Ramos (cell line): ENCODE measurements around the gene MYO18B.
"Not testable (repeated sequence)": the region's sequence is repeated elsewhere in the genome, so short reads cannot be mapped to it uniquely, and the experiment has no call there.

Experiments
- in situ Hi-C: fragments of 300-500 bp; cut with MboI; formaldehyde crosslinking; loops from one replicate; pipeline ENCODE4 v1.14.3; 2022; ENCODE audit warnings: low sequenced_read_pairs; ENCODE audit not compliant: unreplicated experiment

Gene MYO18B, protein sequence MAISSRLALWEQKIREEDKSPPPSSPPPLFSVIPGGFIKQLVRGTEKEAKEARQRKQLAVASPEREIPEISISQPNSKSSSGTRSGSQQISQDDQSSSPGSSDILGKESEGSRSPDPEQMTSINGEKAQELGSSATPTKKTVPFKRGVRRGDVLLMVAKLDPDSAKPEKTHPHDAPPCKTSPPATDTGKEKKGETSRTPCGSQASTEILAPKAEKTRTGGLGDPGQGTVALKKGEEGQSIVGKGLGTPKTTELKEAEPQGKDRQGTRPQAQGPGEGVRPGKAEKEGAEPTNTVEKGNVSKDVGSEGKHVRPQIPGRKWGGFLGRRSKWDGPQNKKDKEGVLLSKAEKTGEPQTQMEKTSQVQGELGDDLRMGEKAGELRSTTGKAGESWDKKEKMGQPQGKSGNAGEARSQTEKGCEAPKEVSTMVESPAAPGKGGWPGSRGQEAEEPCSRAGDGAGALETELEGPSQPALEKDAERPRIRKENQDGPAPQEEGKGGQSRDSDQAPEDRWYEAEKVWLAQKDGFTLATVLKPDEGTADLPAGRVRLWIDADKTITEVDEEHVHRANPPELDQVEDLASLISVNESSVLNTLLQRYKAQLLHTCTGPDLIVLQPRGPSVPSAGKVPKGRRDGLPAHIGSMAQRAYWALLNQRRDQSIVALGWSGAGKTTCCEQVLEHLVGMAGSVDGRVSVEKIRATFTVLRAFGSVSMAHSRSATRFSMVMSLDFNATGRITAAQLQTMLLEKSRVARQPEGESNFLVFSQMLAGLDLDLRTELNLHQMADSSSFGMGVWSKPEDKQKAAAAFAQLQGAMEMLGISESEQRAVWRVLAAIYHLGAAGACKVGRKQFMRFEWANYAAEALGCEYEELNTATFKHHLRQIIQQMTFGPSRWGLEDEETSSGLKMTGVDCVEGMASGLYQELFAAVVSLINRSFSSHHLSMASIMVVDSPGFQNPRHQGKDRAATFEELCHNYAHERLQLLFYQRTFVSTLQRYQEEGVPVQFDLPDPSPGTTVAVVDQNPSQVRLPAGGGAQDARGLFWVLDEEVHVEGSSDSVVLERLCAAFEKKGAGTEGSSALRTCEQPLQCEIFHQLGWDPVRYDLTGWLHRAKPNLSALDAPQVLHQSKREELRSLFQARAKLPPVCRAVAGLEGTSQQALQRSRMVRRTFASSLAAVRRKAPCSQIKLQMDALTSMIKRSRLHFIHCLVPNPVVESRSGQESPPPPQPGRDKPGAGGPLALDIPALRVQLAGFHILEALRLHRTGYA (N-terminal part only)

GRCh38 chr22:25741692-25742626 is at the start of gene MYO18B:
MYO18B (plus strand) TSS chr22:25742188; CDS start chr22:25761093, 18,905 bp downstream.
- in situ Hi-C loops, result no loop called here

GRCh38 chr22:25692397-25693267 is 49.4 kb upstream of the MYO18B start:
- in situ Hi-C loops, result no loop called here

DNA sequence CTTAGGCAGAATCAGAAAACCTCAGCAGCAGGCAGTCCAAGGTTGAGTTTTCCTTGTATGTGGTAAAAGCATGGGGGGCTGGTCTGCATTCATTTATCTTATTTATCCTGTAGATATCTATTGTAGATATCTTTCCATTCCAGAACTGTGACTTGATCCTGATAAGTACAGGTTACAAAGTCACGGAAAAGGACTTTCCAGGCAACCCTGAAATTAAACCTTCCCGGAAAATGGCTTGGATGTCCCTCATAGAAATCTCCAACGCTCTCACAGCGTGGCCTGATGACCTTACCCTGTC is 48.8 kb upstream of the MYO18B start:
- in situ Hi-C loops, result no loop called here

- in situ Hi-C loops, result no loop called here
These were observed 47.6 kb upstream of the MYO18B start for GRCh38 chr22:25694196-25694907.

GRCh38 chr22:25695146-25695545 is 46.8 kb upstream of the MYO18B start:
- in situ Hi-C loops, result no loop called here

DNA sequence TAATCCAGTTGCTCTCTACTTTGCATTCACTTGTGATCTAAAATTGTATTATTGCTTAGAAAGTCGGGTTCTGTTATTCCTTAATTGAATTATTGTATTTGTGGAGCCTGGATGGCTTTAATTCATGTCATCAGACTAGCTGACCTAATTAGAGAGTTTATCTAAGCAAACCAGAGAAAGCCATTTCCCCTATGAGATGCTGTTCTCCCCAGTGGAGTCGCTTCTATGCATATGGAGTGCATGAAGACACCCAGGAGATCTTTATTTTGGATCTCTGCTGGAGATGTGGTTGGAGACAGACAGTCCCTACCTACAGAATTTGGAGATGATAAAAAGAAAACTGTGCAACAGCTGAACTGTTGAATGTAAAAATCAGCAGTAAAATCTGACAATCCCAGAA is 45.2 kb upstream of the MYO18B start:
- in situ Hi-C loops, result no loop called here

DNA sequence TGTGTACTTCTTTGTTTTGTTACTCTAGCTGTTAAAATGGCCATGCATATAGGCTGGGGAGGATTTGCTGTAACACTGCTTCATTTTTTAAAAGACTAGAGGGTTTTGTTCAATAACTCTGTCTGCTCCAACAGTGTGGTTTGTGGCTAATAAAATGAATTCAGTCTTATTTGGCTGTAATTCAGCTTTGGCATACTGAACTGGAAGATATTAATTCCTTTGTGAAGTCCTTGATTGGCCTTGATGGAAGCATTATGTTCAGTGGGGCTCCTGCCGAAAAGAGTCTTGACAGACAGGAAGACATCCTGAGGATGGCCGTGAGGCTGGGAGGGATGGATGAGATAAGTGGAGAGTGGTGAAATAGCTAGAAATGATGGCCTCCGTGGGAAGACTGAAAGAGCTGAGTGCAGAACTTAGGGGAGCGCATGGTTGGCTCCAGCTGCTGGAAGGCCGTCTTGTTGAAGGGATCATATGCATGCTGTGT is 44.8 kb upstream of the MYO18B start:
- in situ Hi-C loops, result no loop called here

- in situ Hi-C loops, result no loop called here
These were observed 44.0 kb upstream of the MYO18B start for GRCh38 chr22:25697978-25698377.

GRCh38 chr22:25698461-25698860 is 43.5 kb upstream of the MYO18B start:
- in situ Hi-C loops, result no loop called here

DNA sequence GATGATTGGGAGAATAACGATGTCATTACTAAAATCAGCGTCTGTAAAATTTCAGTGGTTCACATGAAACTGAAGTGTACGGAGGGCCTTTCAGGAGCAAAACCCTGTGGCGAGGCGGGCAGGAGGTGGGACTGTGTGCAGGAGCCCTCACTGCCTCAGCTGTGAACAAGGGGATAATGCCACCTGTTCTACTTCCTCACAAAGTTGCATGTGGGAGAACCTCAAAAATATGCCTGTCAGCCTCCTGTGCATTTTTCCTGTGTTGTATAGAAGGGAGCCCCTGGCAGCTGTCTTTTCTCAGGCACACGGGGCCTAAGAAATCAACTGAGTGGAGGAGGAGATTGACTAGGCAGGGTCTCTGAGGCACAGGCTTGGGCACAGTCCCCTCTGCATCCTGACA is 43.0 kb upstream of the MYO18B start:
- in situ Hi-C loops, result no loop called here

GRCh38 chr22:25701056-25701780 is 40.8 kb upstream of the MYO18B start:
- in situ Hi-C loops, result no loop called here

- in situ Hi-C loops, result no loop called here
These were observed 39.9 kb upstream of the MYO18B start for GRCh38 chr22:25702040-25702439.

- in situ Hi-C loops, result no loop called here
These were observed 39.3 kb upstream of the MYO18B start for GRCh38 chr22:25702571-25703167.

GRCh38 chr22:25704701-25705100 is 37.3 kb upstream of the MYO18B start:
- in situ Hi-C loops, result no loop called here

- in situ Hi-C loops, result no loop called here
These were observed 35.8 kb upstream of the MYO18B start for GRCh38 chr22:25706197-25706596.

- in situ Hi-C loops, result not testable (repeated sequence)
These were observed 33.6 kb upstream of the MYO18B start for GRCh38 chr22:25708430-25708829.

DNA sequence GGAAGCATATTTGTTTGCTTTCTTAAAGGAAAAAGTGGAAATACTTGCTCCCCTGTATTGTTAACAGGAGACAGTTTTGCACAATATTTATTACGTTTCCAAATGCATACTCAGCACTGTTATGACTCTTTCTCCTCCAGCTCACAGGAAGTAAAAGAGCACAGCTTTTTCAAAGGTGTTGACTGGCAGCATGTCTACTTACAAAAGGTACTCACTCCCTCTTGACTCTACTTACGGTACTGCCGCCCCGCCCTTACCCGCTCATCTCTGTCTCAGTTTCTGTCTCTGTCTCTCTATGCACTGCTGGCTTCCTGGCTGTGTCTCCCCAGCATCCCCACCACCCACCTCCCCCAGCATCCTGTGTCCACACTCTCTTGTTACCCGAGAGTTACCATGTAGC is 32.2 kb upstream of the MYO18B start:
- in situ Hi-C loops, result no loop called here
